ENCODE data around the gene ZBTB16. TPM values are rescaled to one million over a fixed set of nuclear protein-coding genes. Genes with fewer than 3 reads are reported as not detected.

ZBTB16 gene
- total RNA-seq, 1 donor from 2014 or later: 17.7 TPM

DNA sequence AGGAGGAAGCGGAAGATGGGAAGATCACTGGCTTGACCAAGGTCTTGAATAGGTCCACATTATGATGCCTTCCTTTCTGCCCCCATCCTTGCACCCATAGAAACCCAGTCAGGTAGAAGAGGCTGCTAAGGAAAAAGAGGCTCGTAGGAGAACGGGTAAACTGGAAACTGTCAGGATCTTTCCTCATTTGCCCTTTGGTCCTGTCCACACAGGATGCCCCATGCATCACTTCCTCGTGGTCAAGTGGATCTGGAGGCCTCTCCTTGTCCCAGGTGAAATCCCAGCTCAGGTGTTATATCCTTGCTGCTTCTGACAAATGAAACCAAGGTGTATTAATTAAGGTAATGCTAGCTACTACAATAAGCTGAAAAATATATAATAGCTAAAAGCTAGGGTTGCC is 8.0 kb upstream of the ZBTB16 start:
- Histone ChIP-seq H3K27me3 (peaks cover 17% of the 10 kb centered on the region), H3K4me3 (no peak overlapping the region), H3K4me1 (peaks cover 23% of the 10 kb centered on the region), H2AFZ (replicated peaks) (no peak overlapping the region), H4K20me1 (ENCODE audit: low read depth) (no peaks in the 10 kb centered on the region), H3F3A (ENCODE audit: low read depth) (peaks cover 4% of the 10 kb centered on the region), H3K4me2 (no peak overlapping the region), H3K9me3 (ENCODE audit: low read depth) (no peaks in the 10 kb centered on the region), H3K9ac (no peak overlapping the region), H3K79me2 (ENCODE audit: low read depth) (no peaks in the 10 kb centered on the region), H3K27ac (no peak overlapping the region), H3K36me3 (no peaks in the 10 kb centered on the region)
- no peak overlapping the region for H3K27ac Mint-ChIP-seq
- no peaks in the 10 kb centered on the region for H3K9me3 Mint-ChIP-seq
- TF ChIP-seq EZH2 (IDR thresholded peaks at IDR 0.05) (no peak), EZH2phosphoT487 (IDR thresholded peaks at IDR 0.05) (no peak)
- TF ChIP-seq, protein P1, sequence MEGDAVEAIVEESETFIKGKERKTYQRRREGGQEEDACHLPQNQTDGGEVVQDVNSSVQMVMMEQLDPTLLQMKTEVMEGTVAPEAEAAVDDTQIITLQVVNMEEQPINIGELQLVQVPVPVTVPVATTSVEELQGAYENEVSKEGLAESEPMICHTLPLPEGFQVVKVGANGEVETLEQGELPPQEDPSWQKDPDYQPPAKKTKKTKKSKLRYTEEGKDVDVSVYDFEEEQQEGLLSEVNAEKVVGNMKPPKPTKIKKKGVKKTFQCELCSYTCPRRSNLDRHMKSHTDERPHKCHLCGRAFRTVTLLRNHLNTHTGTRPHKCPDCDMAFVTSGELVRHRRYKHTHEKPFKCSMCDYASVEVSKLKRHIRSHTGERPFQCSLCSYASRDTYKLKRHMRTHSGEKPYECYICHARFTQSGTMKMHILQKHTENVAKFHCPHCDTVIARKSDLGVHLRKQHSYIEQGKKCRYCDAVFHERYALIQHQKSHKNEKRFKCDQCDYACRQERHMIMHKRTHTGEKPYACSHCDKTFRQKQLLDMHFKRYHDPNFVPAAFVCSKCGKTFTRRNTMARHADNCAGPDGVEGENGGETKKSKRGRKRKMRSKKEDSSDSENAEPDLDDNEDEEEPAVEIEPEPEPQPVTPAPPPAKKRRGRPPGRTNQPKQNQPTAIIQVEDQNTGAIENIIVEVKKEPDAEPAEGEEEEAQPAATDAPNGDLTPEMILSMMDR (IDR thresholded peaks at IDR 0.05): no peak
- no peak for DNase-seq (ENCODE audit: low spot score)
- H3K4me1 Mint-ChIP-seq: peaks cover 54% of the 10 kb centered on the region
- H3K27me3 Mint-ChIP-seq (ENCODE audit: insufficient read depth, low read depth): peaks cover 5% of the 10 kb centered on the region
- no peaks in the 10 kb centered on the region for H3K36me3 Mint-ChIP-seq
- H3K4me3 Mint-ChIP-seq: no peak overlapping the region

DNA sequence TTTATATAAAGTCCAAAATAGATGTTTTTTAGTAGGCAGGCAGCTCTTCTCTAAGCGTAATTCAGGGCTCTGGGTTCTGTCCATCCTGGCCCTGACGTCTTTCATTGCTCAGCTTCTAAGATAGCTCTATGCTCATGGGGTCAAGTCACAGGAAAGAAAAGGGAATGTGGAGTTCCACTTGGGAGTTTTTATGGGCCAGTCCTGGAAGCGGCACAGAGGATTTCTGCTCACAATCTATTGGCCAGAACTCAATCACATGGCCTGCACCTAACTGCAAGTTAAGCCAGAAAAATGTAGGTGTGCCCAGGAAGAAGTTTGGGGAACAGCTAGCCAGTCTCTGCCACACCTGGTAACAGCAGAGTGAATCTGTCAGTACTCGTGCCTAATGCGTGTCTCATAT is 7.4 kb upstream of the ZBTB16 start:
- no peak overlapping the region for H3K4me2 ChIP-seq
- no peak overlapping the region for H3K9ac ChIP-seq
- peaks cover 21% of the 10 kb centered on the region for H3K27me3 ChIP-seq
- H3F3A ChIP-seq (ENCODE audit: low read depth): peaks cover 10% of the 10 kb centered on the region
- no peak overlapping the region for H2AFZ ChIP-seq (replicated peaks)
- no peaks in the 10 kb centered on the region for H3K36me3 ChIP-seq
- DNase-seq (ENCODE audit: low spot score): no peak
- no peaks in the 10 kb centered on the region for H3K9me3 ChIP-seq (ENCODE audit: low read depth)
- H3K27ac ChIP-seq: no peak overlapping the region
- Mint-ChIP-seq H3K36me3 (no peaks in the 10 kb centered on the region), H3K27ac (no peak overlapping the region), H3K27me3 (ENCODE audit: insufficient read depth, low read depth) (peaks cover 5% of the 10 kb centered on the region), H3K4me3 (no peak overlapping the region), H3K4me1 (peaks cover 57% of the 10 kb centered on the region), H3K9me3 (no peaks in the 10 kb centered on the region)
- no peaks in the 10 kb centered on the region for H4K20me1 ChIP-seq (ENCODE audit: low read depth)
- no peak overlapping the region for H3K4me3 ChIP-seq
- peaks cover 29% of the 10 kb centered on the region for H3K4me1 ChIP-seq
- no peaks in the 10 kb centered on the region for H3K79me2 ChIP-seq (ENCODE audit: low read depth)
- TF ChIP-seq EZH2phosphoT487 (IDR thresholded peaks at IDR 0.05) (no peak), EZH2 (IDR thresholded peaks at IDR 0.05) (no peak)
- TF ChIP-seq, protein P1 (IDR thresholded peaks at IDR 0.05): no peak

DNA sequence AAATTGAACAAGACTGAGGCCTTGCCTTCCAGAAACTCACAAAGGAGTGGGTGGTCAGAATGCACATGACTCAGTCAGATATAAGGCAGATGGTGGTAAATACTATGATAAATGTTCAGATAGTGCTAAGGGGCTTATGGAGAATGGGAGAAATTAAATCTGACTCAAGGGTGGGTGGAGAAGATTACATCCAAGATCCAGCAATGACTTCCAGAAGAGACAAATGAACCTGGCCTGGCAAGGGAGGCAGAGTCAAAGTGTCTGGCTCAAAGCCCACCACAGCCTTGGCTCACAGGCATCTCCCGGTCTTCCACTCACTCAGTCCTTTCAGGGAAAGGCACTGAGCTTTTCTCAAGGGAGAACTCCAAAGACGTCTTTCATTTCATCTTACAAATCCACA is 6.1 kb upstream of the ZBTB16 start:
- H3K79me2 ChIP-seq (ENCODE audit: low read depth): no peaks in the 10 kb centered on the region
- Mint-ChIP-seq H3K27me3 (ENCODE audit: insufficient read depth, low read depth) (peaks cover 10% of the 10 kb centered on the region), H3K36me3 (no peaks in the 10 kb centered on the region), H3K4me3 (no peak overlapping the region), H3K4me1 (peaks cover 63% of the 10 kb centered on the region), H3K27ac (no peak overlapping the region), H3K9me3 (no peaks in the 10 kb centered on the region)
- no peaks in the 10 kb centered on the region for H3K9me3 ChIP-seq (ENCODE audit: low read depth)
- no peak overlapping the region for H3K4me3 ChIP-seq
- no peak overlapping the region for H3K27ac ChIP-seq
- TF ChIP-seq EZH2 (IDR thresholded peaks at IDR 0.05): no peak
- no peak for TF ChIP-seq EZH2phosphoT487 (IDR thresholded peaks at IDR 0.05)
- TF ChIP-seq, protein P1 (IDR thresholded peaks at IDR 0.05): no peak
- peaks cover 41% of the 10 kb centered on the region for H3K4me1 ChIP-seq
- H3K36me3 ChIP-seq: no peaks in the 10 kb centered on the region
- H3F3A ChIP-seq (ENCODE audit: low read depth): peaks cover 22% of the 10 kb centered on the region
- no peak overlapping the region for H3K4me2 ChIP-seq
- peaks cover 33% of the 10 kb centered on the region for H3K27me3 ChIP-seq
- no peak for DNase-seq (ENCODE audit: low spot score)
- H2AFZ ChIP-seq (replicated peaks): no peak overlapping the region
- H4K20me1 ChIP-seq (ENCODE audit: low read depth): peaks cover 5% of the 10 kb centered on the region
- no peak overlapping the region for H3K9ac ChIP-seq

Data from neural progenitor cell (in vitro differentiated cells).